ENCODE measurements around the gene ARHGAP28. TPM values are rescaled to one million over a fixed set of nuclear protein-coding genes. Genes with fewer than 3 reads are reported as not detected.
"Not testable (repeated sequence)": the region's sequence is repeated elsewhere in the genome, so short reads cannot be mapped to it uniquely, and the experiment has no call there.

The ARHGAP28 gene
- total RNA-seq, 1 donor from 2014 or later, result 1.5 TPM

- TF ChIP-seq CTCF (IDR thresholded peaks at IDR 0.05; ENCODE audit: borderline replicate concordance), result no peak
- DNase-seq, result no peak
- Histone ChIP-seq H3K9me3 (replicated peaks) (peaks cover 21% of the 10 kb centered on the region), H3K27me3 (ENCODE audit: low read depth) (no peaks in the 10 kb centered on the region), H3K4me3 (no peak overlapping the region), H3K4me1 (no peaks in the 10 kb centered on the region), H3K27ac (replicated peaks) (no peak overlapping the region), H3K36me3 (no peaks in the 10 kb centered on the region)
- intact Hi-C loops (cut with micrococcal nuclease), result loop anchor here (5.0 kb wide), 1 partner anchor 55 kb away; no protein-coding TSS in a partner anchor
Observed at GRCh38 chr18:6797171-6797570, 67.7 kb downstream of the ARHGAP28 start.

- no peak for TF ChIP-seq CTCF (IDR thresholded peaks at IDR 0.05; ENCODE audit: borderline replicate concordance)
Observed at GRCh38 chr18:6798896-6799295, 69.4 kb downstream of the ARHGAP28 start.

GRCh38 chr18:6800309-6800708, 70.8 kb downstream of the ARHGAP28 start:
- intact Hi-C loops (cut with micrococcal nuclease); H3K27me3 ChIP-seq (ENCODE audit: low read depth); H3K4me1 ChIP-seq; H3K27ac ChIP-seq (replicated peaks); H3K36me3 ChIP-seq; DNase-seq; H3K4me3 ChIP-seq: not testable (repeated sequence)
- H3K9me3 ChIP-seq (replicated peaks), result peaks cover 46% of the 10 kb centered on the region

More at GRCh38 chr18:6798896-6799295, 69.4 kb downstream of the ARHGAP28 start:
- Histone ChIP-seq H3K27me3 (ENCODE audit: low read depth) (no peaks in the 10 kb centered on the region), H3K36me3 (no peaks in the 10 kb centered on the region), H3K4me3 (no peak overlapping the region), H3K9me3 (replicated peaks) (peaks cover 38% of the 10 kb centered on the region), H3K27ac (replicated peaks) (no peak overlapping the region), H3K4me1 (no peaks in the 10 kb centered on the region)
- DNase-seq, result no peak
- intact Hi-C loops (cut with micrococcal nuclease), result loop anchor here (5.0 kb wide), 1 partner anchor 57 kb away; no protein-coding TSS in a partner anchor

GRCh38 chr18:6807515-6808257, 78.2 kb downstream of the ARHGAP28 start:
- DNase-seq, result no peak
- intact Hi-C loops (cut with micrococcal nuclease), result no loop called here
- no peaks in the 10 kb centered on the region for H3K27me3 ChIP-seq (ENCODE audit: low read depth)
- H3K27ac ChIP-seq (replicated peaks), result no peak overlapping the region
- peaks cover 20% of the 10 kb centered on the region for H3K9me3 ChIP-seq (replicated peaks)
- TF ChIP-seq CTCF (IDR thresholded peaks at IDR 0.05; ENCODE audit: borderline replicate concordance), result no peak
- H3K4me3 ChIP-seq, result no peak overlapping the region
- H3K4me1 ChIP-seq, result no peaks in the 10 kb centered on the region
- H3K36me3 ChIP-seq, result no peaks in the 10 kb centered on the region

GRCh38 chr18:6810191-6810590, 80.7 kb downstream of the ARHGAP28 start:
- Histone ChIP-seq H3K9me3 (replicated peaks) (no peaks in the 10 kb centered on the region), H3K4me1 (no peaks in the 10 kb centered on the region), H3K27ac (replicated peaks) (no peak overlapping the region), H3K4me3 (no peak overlapping the region), H3K36me3 (no peaks in the 10 kb centered on the region), H3K27me3 (ENCODE audit: low read depth) (no peaks in the 10 kb centered on the region)
- intact Hi-C loops (cut with micrococcal nuclease), result no loop called here
- DNase-seq, result no peak
- TF ChIP-seq CTCF (IDR thresholded peaks at IDR 0.05; ENCODE audit: borderline replicate concordance), result no peak

GRCh38 chr18:6811816-6812215, 82.3 kb downstream of the ARHGAP28 start:
- no peak for DNase-seq
- H3K9me3 ChIP-seq (replicated peaks), result no peaks in the 10 kb centered on the region

More at GRCh38 chr18:6811816-6812215, 82.3 kb downstream of the ARHGAP28 start:
- no peak overlapping the region for H3K27ac ChIP-seq (replicated peaks)
- H3K36me3 ChIP-seq, result no peaks in the 10 kb centered on the region
- TF ChIP-seq CTCF (IDR thresholded peaks at IDR 0.05; ENCODE audit: borderline replicate concordance), result no peak
- no peaks in the 10 kb centered on the region for H3K27me3 ChIP-seq (ENCODE audit: low read depth)
- H3K4me1 ChIP-seq, result no peaks in the 10 kb centered on the region
- H3K4me3 ChIP-seq, result no peak overlapping the region
- intact Hi-C loops (cut with micrococcal nuclease), result no loop called here
